22Rv1 (cell line): Measurements from ENCODE around the gene TK2.
"Not testable (repeated sequence)": the region's sequence is repeated elsewhere in the genome, so short reads cannot be mapped to it uniquely, and the experiment has no call there.

Experiments used
- ZFX ChIP-seq: fragments of 450-650 bp; IDR thresholded peaks from 2 replicates; pipeline ENCODE4 v1.6.1; 2017; ENCODE audit warnings: antibody characterized with exemption, borderline replicate concordance
- TF ChIP-seq, protein P1 (sequence below): fragments of 450-650 bp; IDR thresholded peaks from 2 replicates; pipeline ENCODE4 v1.5.1; 2017; ENCODE audit warnings: mild to moderate bottlenecking

DNA sequence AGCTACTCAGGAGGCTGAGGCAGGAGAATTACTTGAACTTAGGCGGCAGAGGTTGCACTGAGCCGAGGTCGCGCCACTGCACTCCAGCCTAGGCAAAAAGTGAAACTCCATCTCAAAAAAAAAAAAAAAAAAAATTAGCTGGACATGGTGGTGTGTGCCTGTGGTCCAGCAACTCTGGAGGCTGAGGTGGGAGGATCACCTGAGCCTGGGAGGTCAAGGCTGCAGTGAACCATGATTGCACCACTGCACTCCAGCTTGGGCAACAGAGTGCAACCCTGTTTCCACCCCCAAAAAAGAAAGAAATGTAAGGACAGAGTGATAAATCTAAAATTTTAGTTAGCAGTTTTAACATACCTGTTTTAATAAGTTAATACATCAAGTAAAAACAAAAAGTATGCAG lies 46.6 kb upstream of the TK2 start:
- TF ChIP-seq, protein P1, sequence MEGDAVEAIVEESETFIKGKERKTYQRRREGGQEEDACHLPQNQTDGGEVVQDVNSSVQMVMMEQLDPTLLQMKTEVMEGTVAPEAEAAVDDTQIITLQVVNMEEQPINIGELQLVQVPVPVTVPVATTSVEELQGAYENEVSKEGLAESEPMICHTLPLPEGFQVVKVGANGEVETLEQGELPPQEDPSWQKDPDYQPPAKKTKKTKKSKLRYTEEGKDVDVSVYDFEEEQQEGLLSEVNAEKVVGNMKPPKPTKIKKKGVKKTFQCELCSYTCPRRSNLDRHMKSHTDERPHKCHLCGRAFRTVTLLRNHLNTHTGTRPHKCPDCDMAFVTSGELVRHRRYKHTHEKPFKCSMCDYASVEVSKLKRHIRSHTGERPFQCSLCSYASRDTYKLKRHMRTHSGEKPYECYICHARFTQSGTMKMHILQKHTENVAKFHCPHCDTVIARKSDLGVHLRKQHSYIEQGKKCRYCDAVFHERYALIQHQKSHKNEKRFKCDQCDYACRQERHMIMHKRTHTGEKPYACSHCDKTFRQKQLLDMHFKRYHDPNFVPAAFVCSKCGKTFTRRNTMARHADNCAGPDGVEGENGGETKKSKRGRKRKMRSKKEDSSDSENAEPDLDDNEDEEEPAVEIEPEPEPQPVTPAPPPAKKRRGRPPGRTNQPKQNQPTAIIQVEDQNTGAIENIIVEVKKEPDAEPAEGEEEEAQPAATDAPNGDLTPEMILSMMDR, result not testable (repeated sequence)
- TF ChIP-seq ZFX, result not testable (repeated sequence)
